ENCODE measurements around the gene ANXA10.

GRCh38 chr4:168129802-168130201 is 37.5 kb downstream of the ANXA10 start:
- TF ChIP-seq EZH2 (IDR thresholded peaks at IDR 0.05; ENCODE audit: low read depth, low read length, severe bottlenecking): no peak
- TF ChIP-seq POLR2A (IDR thresholded peaks at IDR 0.05; ENCODE audit: control extremely low read depth in 1 of 2, low read depth in 2 of 2, low read length in 2 of 2): no peak
- TF ChIP-seq CHD1 (IDR thresholded peaks at IDR 0.05; ENCODE audit: low read depth, low read length): no peak
- TF ChIP-seq RFX5 (IDR thresholded peaks at IDR 0.05; ENCODE audit: borderline replicate concordance, low read depth, low read length): no peak
- TF ChIP-seq YY1 (IDR thresholded peaks at IDR 0.05; ENCODE audit: low read depth, low read length): no peak
- TF ChIP-seq CTCF (IDR thresholded peaks at IDR 0.05; ENCODE audit: control extremely low read depth in 1 of 3, insufficient read depth in 1 of 3, low read depth in 1 of 3, low read length in 3 of 3): no peak
- no peak for TF ChIP-seq GABPA (IDR thresholded peaks at IDR 0.05; ENCODE audit: borderline replicate concordance, insufficient read depth, low read length)

All from H1 (cell line).